Mucosa of stomach (tissue), 1 donor: ENCODE measurements around the gene EXD2.
"Not testable (repeated sequence)": the region's sequence is repeated elsewhere in the genome, so short reads cannot be mapped to it uniquely, and the experiment has no call there.

Experiments used
- H3K27me3 ChIP-seq: one replicate; pipeline ENCODE4 v1.7.0; 2013; ENCODE audit warnings: mild to moderate bottlenecking, low read length; ENCODE audit not compliant: control insufficient read depth, insufficient read depth
- H3K36me3 ChIP-seq: one replicate; pipeline ENCODE4 v1.7.0; 2013; ENCODE audit warnings: low read length; ENCODE audit not compliant: control insufficient read depth, insufficient read depth
- H3K4me1 ChIP-seq: one replicate; pipeline ENCODE4 v1.7.0; 2013; ENCODE audit warnings: mild to moderate bottlenecking, low read length; ENCODE audit not compliant: control insufficient read depth, insufficient read depth
- H3K4me3 ChIP-seq: one replicate; pipeline ENCODE4 v1.7.0; 2013; ENCODE audit warnings: low read length
- H3K9ac ChIP-seq: one replicate; pipeline ENCODE4 v1.7.0; 2013; ENCODE audit warnings: mild to moderate bottlenecking, low read length, moderate library complexity
- H3K9me3 ChIP-seq: one replicate; pipeline ENCODE4 v1.7.0; 2013; ENCODE audit warnings: mild to moderate bottlenecking, low read length, moderate library complexity; ENCODE audit not compliant: control insufficient read depth
- donor health status: Pancreatic carcinoma.

The EXD2 gene

GRCh38 chr14:69288956-69289705, 97.8 kb downstream of the EXD2 start:
- Histone ChIP-seq H3K27me3 (no peaks in the 10 kb centered on the region), H3K36me3 (no peaks in the 10 kb centered on the region), H3K9me3 (no peaks in the 10 kb centered on the region), H3K4me3 (no peak overlapping the region), H3K9ac (no peak overlapping the region), H3K4me1 (no peaks in the 10 kb centered on the region)

GRCh38 chr14:69289811-69290520, 98.7 kb downstream of the EXD2 start:
- Histone ChIP-seq H3K9me3 (no peaks in the 10 kb centered on the region), H3K4me1 (no peaks in the 10 kb centered on the region), H3K36me3 (no peaks in the 10 kb centered on the region), H3K27me3 (no peaks in the 10 kb centered on the region), H3K4me3 (no peak overlapping the region), H3K9ac (no peak overlapping the region)

- not testable (repeated sequence) for H3K4me3 ChIP-seq, H3K27me3 ChIP-seq, H3K4me1 ChIP-seq, H3K9me3 ChIP-seq, H3K9ac ChIP-seq, H3K36me3 ChIP-seq
Measured at GRCh38 chr14:69290881-69291280, 99.6 kb downstream of the EXD2 start.

- Histone ChIP-seq H3K4me1 (no peaks in the 10 kb centered on the region), H3K36me3 (no peaks in the 10 kb centered on the region), H3K9ac (no peak overlapping the region), H3K27me3 (no peaks in the 10 kb centered on the region), H3K4me3 (no peak overlapping the region), H3K9me3 (no peaks in the 10 kb centered on the region)
Measured at GRCh38 chr14:69291396-69291795, 100.1 kb downstream of the EXD2 start.

DNA sequence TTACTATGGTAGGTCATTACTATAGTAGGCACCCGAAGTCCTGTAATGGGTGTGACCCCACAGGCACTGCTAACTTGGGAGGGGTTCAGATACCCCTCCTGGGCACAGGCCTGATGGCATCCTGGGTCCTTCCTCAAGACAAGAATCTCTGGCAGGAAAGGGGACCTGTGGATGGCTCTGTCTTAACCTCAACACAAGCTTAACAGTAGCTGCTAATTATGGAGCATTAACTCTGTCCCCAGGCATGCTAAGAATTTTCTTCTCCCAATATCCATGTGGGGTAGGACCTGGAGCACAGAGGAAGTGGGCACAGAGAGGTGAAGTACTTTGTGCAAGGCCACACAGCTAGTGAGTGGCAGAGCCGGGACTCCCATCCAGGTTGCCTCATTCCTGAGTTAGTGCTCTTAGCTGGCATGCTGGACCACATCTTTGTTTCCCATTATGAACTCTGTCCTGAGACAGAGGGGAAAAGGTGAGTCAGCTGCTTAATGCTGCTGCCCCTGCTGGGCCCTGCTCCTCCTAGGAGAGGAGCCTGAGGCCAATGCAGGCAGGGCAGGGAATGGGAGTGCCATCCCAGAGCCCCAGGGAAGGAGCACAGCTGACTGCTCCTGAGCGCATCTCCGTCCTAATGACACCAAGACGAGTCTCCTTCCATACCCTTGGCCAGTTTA, 100.7 kb downstream of the EXD2 start:
- Histone ChIP-seq H3K9ac (no peak overlapping the region), H3K9me3 (no peaks in the 10 kb centered on the region), H3K4me3 (no peak overlapping the region), H3K27me3 (no peaks in the 10 kb centered on the region), H3K4me1 (no peaks in the 10 kb centered on the region), H3K36me3 (no peaks in the 10 kb centered on the region)
